Aorta (tissue), 5 donors: ENCODE results near the gene EVPLL. TPM values are rescaled to one million over a fixed set of nuclear protein-coding genes. Genes with fewer than 3 reads are reported as not detected.
A peak's percentile ranks its signal among the peaks of the same experiment; 100 is the strongest.

Experiments used
- ATAC-seq: fragments of 200-7000 bp; cut with Tn5 transposase; one replicate; pipeline ENCODE4 v1.9.1; 2022; ENCODE audit warnings: moderate library complexity; ENCODE audit not compliant: low FRiP score
- DNase-seq, 2 donors: peaks; one replicate each; pipeline ENCODE4 v3.0.0-alpha.2; 2020
- H3K27ac ChIP-seq, 2 donors: one replicate each; pipeline ENCODE4 v1.5.1; 2013; ENCODE audit warnings: low read length in 2 of 2, mild to moderate bottlenecking in 2 of 2, moderate library complexity in 2 of 2, control low read depth in 1 of 2, inconsistent platforms in 1 of 2, low read depth in 1 of 2
- H3K27me3 ChIP-seq, 2 donors: one replicate each; pipeline ENCODE4 v1.6.1; 2013; ENCODE audit warnings: control low read depth in 1 of 2, low read length in 1 of 2, mild to moderate bottlenecking in 1 of 2, moderate library complexity in 1 of 2; ENCODE audit not compliant: insufficient read depth in 2 of 2, control insufficient read depth in 1 of 2
- H3K36me3 ChIP-seq, 2 donors: one replicate each; pipeline ENCODE4 v1.6.1; 2013; ENCODE audit warnings: control low read depth in 1 of 2, low read length in 1 of 2, mild to moderate bottlenecking in 1 of 2; ENCODE audit not compliant: insufficient read depth in 2 of 2, control insufficient read depth in 1 of 2
- H3K4me1 ChIP-seq, 2 donors: one replicate each; pipeline ENCODE4 v1.6.1; 2013; ENCODE audit warnings: low read length in 2 of 2, control low read depth in 1 of 2, mild to moderate bottlenecking in 1 of 2, moderate library complexity in 1 of 2; ENCODE audit not compliant: insufficient read depth in 2 of 2, control insufficient read depth in 1 of 2
- H3K4me3 ChIP-seq, 2 donors: one replicate each; pipeline ENCODE4 v1.5.1; 2013; ENCODE audit warnings: low read length in 2 of 2, control low read depth in 1 of 2, mild to moderate bottlenecking in 1 of 2
- H3K9me3 ChIP-seq: one replicate; pipeline ENCODE4 v1.6.1; 2013; ENCODE audit warnings: mild to moderate bottlenecking, low read length; ENCODE audit not compliant: control insufficient read depth
- WGBS, 2 donors: extraction: QIAGEN DNeasy Blood & Tissue Kit; methylation state at CpG; one replicate each; pipeline ENCODE4 v1.1.7; 2013; 5-methylcytosine and 5-hydroxymethylcytosine counted together
- intact Hi-C, 2 donors: fragments of 100-400 bp; cut with DNase I; formaldehyde crosslinking; loops; one replicate each; pipeline versions ENCODE4 v1.14.2 to v1.15.0; 2022
- polyA plus RNA-seq, 2 donors: library from polyadenylated mRNA; stranded (reverse); fragments of 200-250 nt; gene quantifications; one replicate each; pipeline ENCODE4 v1.2.3, GENCODE V29; 2013
- total RNA-seq, 2 donors: library from RNA; stranded (reverse); fragmentation: NEBNext Ultra II Directional; extraction: Animal tissue kit (Norgen Biotek cat#: 25700); gene quantifications; one replicate each; pipeline ENCODE4 v1.2.1, GENCODE V29; 2021
- donor health status: healthy with polysubstance abuse.
- donor health status: Bipolar disorder and iron deficiency.
- donor health status: DM: no; HTN: no; CAD: no.
- donor health status: DM: no; HTN: no; CAD: no.
- donor health status: DM: yes; HTN: yes; CAD: no.

Gene EVPLL
- total and polyA plus RNA-seq, 4 donors: not detected

DNA sequence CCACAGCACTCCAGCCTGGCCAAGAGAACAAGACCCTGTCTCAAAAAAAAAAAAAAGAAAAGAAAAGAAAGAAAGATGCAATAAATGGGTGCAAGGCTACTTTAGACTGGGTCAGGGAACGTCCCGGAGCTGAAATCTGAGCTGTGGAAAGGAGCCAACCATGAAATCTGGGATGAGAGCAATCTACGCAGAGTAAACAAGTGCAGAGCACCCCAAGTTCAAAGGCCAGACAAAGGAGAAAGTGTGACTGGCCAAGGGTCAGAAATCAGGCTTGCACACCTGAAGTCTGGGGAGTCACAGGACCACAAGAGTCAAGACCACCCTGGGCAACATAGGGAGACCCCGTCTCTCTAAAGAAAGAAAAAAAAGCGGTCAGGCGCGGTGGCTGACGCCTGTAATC lies 17.1 kb upstream of the EVPLL start:
- intact Hi-C loops: no loop called here
- DNase-seq (no peak), ATAC-seq (no peak)
- Histone ChIP-seq H3K27ac (no peak overlapping the region), H3K27me3 (no peaks in the 10 kb centered on the region), H3K9me3 (no peaks in the 10 kb centered on the region), H3K4me1 (no peaks in the 10 kb centered on the region), H3K36me3 (no peaks in the 10 kb centered on the region), H3K4me3 (no peak overlapping the region)
- 92 to 93% methylated on average over 8 of the region's 8 CpGs for whole genome bisulfite sequencing, 2 donors

- intact Hi-C loops: no loop called here
- DNase-seq (no peak), ATAC-seq (no peak)
- Histone ChIP-seq H3K4me3 (no peak overlapping the region), H3K4me1 (no peaks in the 10 kb centered on the region), H3K36me3 (no peaks in the 10 kb centered on the region), H3K27me3 (no peaks in the 10 kb centered on the region), H3K27ac (peak overlapping the region in 1 of 2 donors; percentile 6), H3K9me3 (no peaks in the 10 kb centered on the region)
- WGBS, 2 donors: 73 to 76% methylated on average over 15 of the region's 15 CpGs
These were observed 15.5 kb upstream of the EVPLL start for GRCh38 chr17:18361837-18362697.

- peak overlapping the region in 1 of 2 donors; percentile 6 for H3K27ac ChIP-seq
- 10 to 11% methylated on average over 14 of the region's 14 CpGs for WGBS, 2 donors
- intact Hi-C loops: no loop called here
- H3K27me3 ChIP-seq: no peaks in the 10 kb centered on the region
- ATAC-seq (peak; percentile 2), DNase-seq (peak in 1 of 2 donors; percentile 78)
- peak overlapping the region; percentile 43 to 70 for H3K4me3 ChIP-seq
- H3K36me3 ChIP-seq: no peaks in the 10 kb centered on the region
- no peaks in the 10 kb centered on the region for H3K4me1 ChIP-seq
- no peaks in the 10 kb centered on the region for H3K9me3 ChIP-seq
These were observed 14.9 kb upstream of the EVPLL start for GRCh38 chr17:18362698-18363100.

GRCh38 chr17:18363101-18364049 lies 14.2 kb upstream of the EVPLL start, which contains the start of gene SHMT1:
TSS of gene SHMT1 (minus strand) at chr17:18363550. CDS start at chr17:18355981, 7,569 bp downstream.
- Histone ChIP-seq H3K9me3 (no peaks in the 10 kb centered on the region), H3K36me3 (no peaks in the 10 kb centered on the region), H3K4me1 (no peaks in the 10 kb centered on the region), H3K4me3 (peak within 1 kb of the TSS; percentile 43 to 70), H3K27me3 (no peaks in the 10 kb centered on the region), H3K27ac (peak within 1 kb of the TSS in 1 of 2 donors; percentile 41)
- 0 to 1% methylated on average over 59 to 76 of the region's 76 CpGs for WGBS, 2 donors
- DNase-seq (peak; percentile 95 to 97), ATAC-seq (peak; percentile 100)
- intact Hi-C loops: no loop called here

DNA sequence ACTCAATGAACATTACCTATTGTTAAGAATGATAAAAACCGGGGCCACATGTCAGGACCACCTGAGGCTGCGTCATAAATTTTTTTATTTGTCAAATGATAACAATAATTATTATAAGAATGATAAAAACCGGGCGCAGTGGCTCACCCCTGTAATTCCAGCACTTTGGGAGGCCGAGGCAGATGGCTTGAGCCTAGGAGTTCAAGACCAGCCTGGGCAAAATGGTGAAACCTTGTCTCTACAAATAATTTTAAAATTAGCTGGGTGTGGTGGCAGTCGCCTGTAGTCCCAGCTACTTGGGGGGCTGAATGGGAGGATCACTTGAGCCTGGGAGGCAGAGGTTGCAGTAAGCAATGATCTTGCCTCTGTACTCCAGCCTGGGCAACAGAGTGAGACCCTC lies 13.4 kb upstream of the EVPLL start:
- Histone ChIP-seq H3K9me3 (no peaks in the 10 kb centered on the region), H3K4me3 (no peak overlapping the region), H3K4me1 (no peaks in the 10 kb centered on the region), H3K36me3 (no peaks in the 10 kb centered on the region), H3K27ac (no peak overlapping the region), H3K27me3 (no peaks in the 10 kb centered on the region)
- WGBS, 2 donors: 88 to 92% methylated on average over 6 of the region's 6 CpGs
- intact Hi-C loops: no loop called here
- no peak for ATAC-seq
- DNase-seq: no peak

DNA sequence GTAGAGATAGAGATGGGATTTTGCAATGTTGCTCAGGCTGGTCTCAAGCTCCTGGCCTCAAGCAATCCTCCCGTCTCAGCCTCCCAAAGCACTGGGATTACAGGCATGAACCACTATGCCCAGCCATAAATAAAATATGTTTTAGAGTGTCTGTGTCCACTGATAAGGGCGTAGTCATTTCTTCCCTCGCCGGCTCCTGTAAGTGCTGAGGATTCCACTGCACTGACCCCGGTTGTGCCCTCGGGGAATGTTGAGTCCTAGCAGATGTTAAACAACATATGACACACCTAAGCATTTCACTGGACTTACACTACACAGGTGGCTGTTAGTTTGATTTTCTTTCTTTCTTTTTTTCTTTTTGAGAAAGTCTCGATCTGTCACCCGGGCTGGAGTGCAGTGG lies 8.6 kb upstream of the EVPLL start:
- ATAC-seq: no peak
- Histone ChIP-seq H3K36me3 (no peaks in the 10 kb centered on the region), H3K9me3 (no peaks in the 10 kb centered on the region), H3K27ac (no peak overlapping the region), H3K4me3 (no peak overlapping the region), H3K27me3 (no peaks in the 10 kb centered on the region), H3K4me1 (no peaks in the 10 kb centered on the region)
- DNase-seq: no peak
- 85 to 87% methylated on average over 8 of the region's 8 CpGs for WGBS, 2 donors
- intact Hi-C loops: no loop called here

GRCh38 chr17:18370761-18371160 lies 6.8 kb upstream of the EVPLL start:
- Histone ChIP-seq H3K27me3 (no peaks in the 10 kb centered on the region), H3K27ac (no peak overlapping the region), H3K4me3 (no peak overlapping the region), H3K4me1 (no peaks in the 10 kb centered on the region), H3K9me3 (no peaks in the 10 kb centered on the region), H3K36me3 (no peaks in the 10 kb centered on the region)
- WGBS, 2 donors: 78 to 83% methylated on average over 5 of the region's 5 CpGs
- intact Hi-C loops: no loop called here
- ATAC-seq (no peak), DNase-seq (no peak)

DNA sequence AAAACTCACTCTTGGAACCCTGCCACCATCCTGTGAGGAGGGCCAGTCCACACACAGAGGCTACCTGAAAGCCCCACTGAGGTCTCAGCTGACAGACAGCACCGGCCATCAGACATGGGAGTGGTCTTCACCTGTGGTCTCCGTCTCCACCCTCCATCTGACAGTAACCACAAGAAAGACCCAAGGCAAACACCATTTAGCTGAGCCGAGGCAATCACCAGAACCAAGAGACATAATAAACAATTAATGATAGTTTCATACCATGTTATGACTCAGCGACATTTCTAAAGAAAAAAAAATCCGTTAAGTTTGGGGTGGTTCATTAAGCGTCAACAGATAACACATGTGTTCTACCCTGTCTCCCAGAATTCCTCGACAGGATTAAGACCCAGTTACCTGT lies 6.1 kb upstream of the EVPLL start:
- ATAC-seq: no peak
- intact Hi-C loops: no loop called here
- no peaks in the 10 kb centered on the region for H3K9me3 ChIP-seq

More for the DNA sequence above, 6.1 kb upstream of the EVPLL start:
- H3K27me3 ChIP-seq: no peaks in the 10 kb centered on the region
- H3K36me3 ChIP-seq: no peaks in the 10 kb centered on the region
- no peak for DNase-seq
- H3K4me1 ChIP-seq: no peaks in the 10 kb centered on the region
- H3K27ac ChIP-seq: no peak overlapping the region
- H3K4me3 ChIP-seq: no peak overlapping the region
- WGBS, 2 donors: 79% methylated on average over 7 of the region's 7 CpGs
